Mesenteric fat pad (tissue), 1 donor: Measurements from ENCODE around the gene DAB2IP. TPM values are rescaled to one million over a fixed set of nuclear protein-coding genes. Genes with fewer than 3 reads are reported as not detected.

ENCODE experiments used
- DNase-seq: peaks from one replicate; pipeline ENCODE4 v3.0.0-alpha.2; 2020; ENCODE audit warnings: low spot score
- total RNA-seq: library from RNA; stranded (reverse); fragmentation: NEBNext Ultra II Directional; extraction: Animal tissue kit (Norgen Biotek cat#: 25700); gene quantifications from one replicate; pipeline ENCODE4 v1.2.1, GENCODE V29; 2021
- donor health status: DM: yes; HTN: yes; CAD: no.

DAB2IP gene
- total RNA-seq, 1 donor from 2014 or later, result 86.1 TPM

GRCh38 chr9:121700165-121700831 lies 48.9 kb downstream of the DAB2IP start:
- no peak for DNase-seq

- no peak for DNase-seq
Observed at GRCh38 chr9:121700832-121701419, 49.5 kb downstream of the DAB2IP start.

GRCh38 chr9:121701736-121702261 lies 50.4 kb downstream of the DAB2IP start:
- no peak for DNase-seq

GRCh38 chr9:121703014-121703734 lies 51.7 kb downstream of the DAB2IP start:
- no peak for DNase-seq

GRCh38 chr9:121704281-121704680 lies 52.8 kb downstream of the DAB2IP start:
- DNase-seq, result no peak

- no peak for DNase-seq
Observed at GRCh38 chr9:121706149-121706750, 54.8 kb downstream of the DAB2IP start.

GRCh38 chr9:121707477-121708424 lies 56.3 kb downstream of the DAB2IP start:
- no peak for DNase-seq

GRCh38 chr9:121708768-121709488 lies 57.5 kb downstream of the DAB2IP start:
- no peak for DNase-seq

- DNase-seq, result no peak
Observed at GRCh38 chr9:121709798-121710197, 58.4 kb downstream of the DAB2IP start.

GRCh38 chr9:121711281-121711680 lies 59.8 kb downstream of the DAB2IP start:
- no peak for DNase-seq

- no peak for DNase-seq
Observed at GRCh38 chr9:121711797-121712196, 60.4 kb downstream of the DAB2IP start.

- DNase-seq, result no peak
Observed at GRCh38 chr9:121713400-121714070, 62.1 kb downstream of the DAB2IP start.

GRCh38 chr9:121714075-121714705 lies 62.8 kb downstream of the DAB2IP start:
- no peak for DNase-seq

- no peak for DNase-seq
Observed at GRCh38 chr9:121714873-121715272, 63.4 kb downstream of the DAB2IP start.

GRCh38 chr9:121717141-121717991 lies 65.9 kb downstream of the DAB2IP start:
- no peak for DNase-seq

GRCh38 chr9:121718084-121718483 lies 66.7 kb downstream of the DAB2IP start:
- DNase-seq, result no peak

- no peak for DNase-seq
Observed at GRCh38 chr9:121718501-121718900, 67.1 kb downstream of the DAB2IP start.
